HTR-8/SVneo (cell line): ENCODE results near the gene AFF2.

Experiments
- DNase-seq: peaks from one replicate; pipeline ENCODE4 v3.0.0; 2011; ENCODE audit warnings: low spot score, mixed read lengths; ENCODE audit not compliant: insufficient read length
- FAIRE-seq: peaks from 2 replicates; lab custom pipeline; 2011; peaks lifted over from hg19 to GRCh38; lab: Jason Lieb, UNC

The AFF2 gene

DNA sequence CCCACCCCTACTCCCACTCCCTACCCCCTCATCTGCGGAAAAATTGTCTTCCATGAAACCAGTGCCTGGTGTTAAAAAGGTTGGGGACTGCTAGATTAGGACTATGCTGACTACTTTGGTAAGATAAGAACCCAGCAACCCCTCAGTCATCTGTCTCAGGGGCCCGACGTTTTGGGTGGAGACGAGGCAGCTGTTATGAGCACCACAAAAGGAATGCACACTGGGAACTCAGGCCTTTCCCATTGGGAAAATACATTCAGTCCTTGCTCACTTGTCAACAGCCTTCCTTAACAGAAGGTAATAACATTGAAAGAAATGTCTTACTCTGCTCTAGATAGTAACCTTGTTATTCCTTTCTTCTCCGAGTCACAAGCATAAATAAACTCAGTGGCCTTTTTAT is 310.8 kb downstream of the AFF2 start:
- FAIRE-seq: no peak
- no peak for DNase-seq

- no peak for FAIRE-seq
- DNase-seq: no peak
Measured at GRCh38 chrX:148813422-148813821, 313.0 kb downstream of the AFF2 start.

DNA sequence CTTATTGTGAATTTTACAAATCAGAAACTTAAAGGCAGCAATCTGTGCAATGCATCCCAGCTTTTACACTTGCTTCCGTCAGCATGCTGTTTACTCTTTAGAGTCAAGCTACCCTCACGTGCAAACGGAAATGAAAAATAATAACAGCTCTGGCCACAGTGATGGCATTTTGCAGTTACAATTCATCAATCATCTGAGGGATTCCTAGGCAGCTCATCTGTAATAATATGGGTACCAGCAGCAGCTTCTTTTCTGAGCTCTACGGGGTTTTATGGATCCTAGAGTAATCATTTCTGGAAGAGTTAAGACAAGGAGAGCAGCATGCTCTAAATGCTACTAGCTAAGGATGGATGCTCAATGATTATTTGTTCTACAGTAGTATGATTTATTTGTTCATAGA is 313.6 kb downstream of the AFF2 start:
- FAIRE-seq (no peak), DNase-seq (no peak)

GRCh38 chrX:148815218-148815961 is 315.0 kb downstream of the AFF2 start:
- no peak for FAIRE-seq

DNA sequence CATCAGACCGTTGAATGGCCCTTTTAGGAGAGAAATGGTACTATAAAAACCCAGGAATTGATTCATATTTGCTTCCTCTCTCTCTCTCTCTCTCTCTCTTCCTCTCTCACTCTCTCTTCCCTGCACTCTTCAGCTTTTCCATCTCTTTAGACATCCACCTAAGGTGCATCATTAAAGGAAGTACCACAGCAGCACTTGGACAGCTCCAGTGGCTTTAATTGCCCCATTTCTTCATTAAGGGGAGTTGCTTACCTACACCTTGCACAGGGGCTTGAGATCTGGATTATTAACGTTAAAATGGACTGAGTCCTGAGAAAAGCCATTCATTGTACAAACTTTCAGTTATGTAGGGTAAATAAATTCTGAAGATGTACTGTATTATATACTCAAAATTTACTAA is 323.6 kb downstream of the AFF2 start:
- no peak for FAIRE-seq

More at GRCh38 chrX:148815218-148815961, 315.0 kb downstream of the AFF2 start:
- DNase-seq: no peak

GRCh38 chrX:148825696-148826095 is 325.3 kb downstream of the AFF2 start:
- DNase-seq (no peak), FAIRE-seq (no peak)

More for the DNA sequence above, 323.6 kb downstream of the AFF2 start:
- no peak for DNase-seq

DNA sequence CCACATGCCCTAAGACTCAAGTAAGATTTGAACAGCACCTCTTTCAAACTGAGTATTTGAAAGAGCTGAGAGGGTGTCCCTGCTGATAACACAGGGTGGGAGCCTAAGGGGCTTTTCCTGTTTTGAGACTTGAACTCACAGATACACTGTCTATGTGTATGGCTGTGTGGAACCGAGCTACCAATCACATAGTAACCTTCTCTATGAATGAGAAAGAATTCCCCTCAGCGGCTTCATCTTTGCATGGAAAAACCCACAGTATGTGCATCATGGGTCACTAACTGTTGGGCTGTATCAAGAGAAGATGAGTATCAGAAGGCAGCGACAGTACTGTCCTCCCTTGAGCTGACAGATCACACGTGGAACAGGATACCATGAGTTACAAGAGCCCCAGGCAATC is 336.3 kb downstream of the AFF2 start:
- no peak for FAIRE-seq

GRCh38 chrX:148850631-148851030 is 350.2 kb downstream of the AFF2 start:
- no peak for FAIRE-seq

More for the DNA sequence above, 336.3 kb downstream of the AFF2 start:
- no peak for DNase-seq

GRCh38 chrX:148854306-148854705 is 353.9 kb downstream of the AFF2 start:
- FAIRE-seq: no peak
- no peak for DNase-seq

More at GRCh38 chrX:148850631-148851030, 350.2 kb downstream of the AFF2 start:
- no peak for DNase-seq

- DNase-seq (no peak), FAIRE-seq (no peak)
Measured at GRCh38 chrX:148856505-148856904, 356.1 kb downstream of the AFF2 start.

DNA sequence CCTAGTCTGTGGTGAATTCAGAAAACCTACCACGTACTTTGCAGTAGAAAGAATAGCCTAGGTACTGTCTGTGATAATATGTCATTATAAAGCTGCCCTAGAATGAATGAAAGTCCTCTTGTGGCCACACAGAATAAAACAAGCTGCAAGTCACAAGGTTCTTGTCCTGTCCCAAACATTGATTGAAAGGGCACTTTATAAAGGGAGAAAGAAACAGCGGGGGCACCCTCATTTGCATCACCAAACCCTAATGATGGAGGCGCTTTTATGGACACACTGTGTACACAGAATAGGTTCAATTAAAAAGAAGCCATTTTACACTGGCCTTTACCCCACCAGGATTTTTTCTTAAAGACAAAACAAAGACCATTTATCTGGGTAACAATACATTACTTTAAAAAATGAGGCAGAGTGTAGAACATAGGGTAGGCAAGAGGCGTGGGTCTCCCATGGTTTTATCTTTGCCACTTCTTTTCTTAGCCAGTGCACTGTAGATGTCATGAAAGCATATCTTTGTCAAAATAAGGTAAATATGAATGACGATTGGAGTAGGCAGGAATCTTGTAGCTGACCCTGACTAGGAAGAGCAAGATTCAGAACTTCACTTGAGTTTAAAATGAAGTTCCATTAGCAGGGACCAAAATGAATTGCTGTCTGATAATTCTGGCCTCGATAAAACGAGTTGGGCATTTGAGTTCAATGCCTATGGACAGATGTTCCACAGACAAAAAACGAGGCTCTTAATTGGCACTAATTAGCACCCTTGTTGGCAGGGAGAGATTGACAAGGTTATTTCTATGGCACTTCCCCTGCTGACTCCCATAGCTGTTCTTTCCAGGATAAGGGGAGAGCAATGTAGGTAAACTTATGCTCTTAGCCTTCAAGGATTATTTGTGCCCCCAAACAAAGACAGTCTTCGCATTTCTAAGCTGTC is 365.1 kb downstream of the AFF2 start:
- FAIRE-seq (no peak), DNase-seq (no peak)

DNA sequence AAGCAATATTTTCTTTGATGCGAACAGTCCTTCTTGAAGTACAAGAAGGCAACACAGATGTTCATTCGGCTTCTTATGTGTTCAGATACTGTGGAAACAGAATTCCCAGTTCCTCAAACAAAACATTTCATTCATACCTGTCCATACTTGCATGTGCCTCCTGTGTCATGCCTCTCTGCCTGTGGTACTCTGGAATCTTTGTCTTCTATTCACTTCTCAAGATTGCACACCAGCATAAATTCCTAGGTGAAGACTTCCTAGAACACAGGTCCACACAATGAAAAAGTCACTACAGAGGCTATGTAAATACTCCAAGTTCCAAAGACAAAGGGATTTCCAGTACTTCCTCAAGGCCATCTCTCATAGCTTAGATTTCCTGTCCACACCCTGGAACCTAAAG is 367.2 kb downstream of the AFF2 start:
- DNase-seq (no peak), FAIRE-seq (no peak)

- DNase-seq (no peak), FAIRE-seq (no peak)
Measured at GRCh38 chrX:148871422-148872160, 371.2 kb downstream of the AFF2 start.

DNA sequence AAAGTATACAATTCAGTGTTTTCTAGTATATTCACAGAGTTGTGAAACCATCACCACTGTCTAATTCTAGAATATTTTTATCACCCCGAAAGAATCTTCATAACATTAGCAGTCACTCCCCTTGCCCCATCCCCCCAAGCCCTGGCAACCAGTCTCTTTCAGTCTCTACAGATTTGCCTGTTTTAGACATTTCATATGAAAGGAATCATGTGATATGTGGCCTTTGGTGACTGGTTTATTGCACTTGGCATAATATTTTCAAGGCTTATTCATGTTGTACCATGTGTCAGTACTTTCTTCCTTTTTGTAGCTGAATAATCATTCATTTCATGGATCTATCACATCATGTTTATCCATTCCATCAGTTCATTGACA is 371.7 kb downstream of the AFF2 start:
- DNase-seq: no peak
- no peak for FAIRE-seq

- FAIRE-seq: no peak
Measured at GRCh38 chrX:148872881-148873280, 372.5 kb downstream of the AFF2 start.

GRCh38 chrX:148874636-148875246 is 374.3 kb downstream of the AFF2 start:
- no peak for FAIRE-seq
- DNase-seq: no peak

More at GRCh38 chrX:148872881-148873280, 372.5 kb downstream of the AFF2 start:
- DNase-seq: no peak

- no peak for FAIRE-seq
- peak; percentile 0 for DNase-seq
Measured at GRCh38 chrX:148878371-148878770, 378.0 kb downstream of the AFF2 start.

DNA sequence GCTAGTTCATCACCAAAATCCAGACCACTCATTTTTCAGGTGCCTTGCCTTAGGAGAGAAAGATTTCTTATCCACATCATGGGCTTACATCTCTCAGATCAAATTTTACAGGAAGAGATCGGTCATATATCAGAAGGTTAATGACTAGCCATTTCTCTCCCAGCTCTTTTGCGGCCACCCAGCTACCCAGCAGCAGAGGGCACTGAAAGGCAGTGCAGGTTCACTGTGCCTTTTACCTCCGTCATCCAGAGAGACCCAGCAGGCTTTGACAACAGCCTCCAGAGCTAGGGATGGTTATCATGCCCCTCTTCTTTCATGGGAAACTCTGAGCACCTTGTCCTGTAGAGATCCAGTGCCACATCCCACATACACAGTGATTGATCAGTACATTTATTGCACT is 384.8 kb downstream of the AFF2 start:
- DNase-seq (no peak), FAIRE-seq (no peak)

DNA sequence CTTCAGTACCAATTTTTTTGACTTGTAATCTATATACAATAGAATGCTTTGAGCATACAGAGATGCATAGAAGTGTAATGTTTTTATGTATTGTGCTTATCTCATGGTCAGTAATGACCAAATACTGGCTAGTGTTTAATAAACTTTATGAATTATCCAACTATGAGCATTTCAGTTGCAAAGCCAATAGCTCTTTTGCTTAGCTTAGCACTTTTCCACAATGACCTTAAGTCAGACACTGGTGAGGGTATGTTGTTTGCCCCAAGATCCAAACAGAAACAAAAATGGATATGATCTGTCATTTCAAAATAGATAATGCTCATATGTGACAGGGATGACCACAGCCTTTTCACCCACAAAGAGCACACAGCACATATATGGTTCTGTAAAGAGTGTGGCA is 393.0 kb downstream of the AFF2 start:
- DNase-seq (no peak), FAIRE-seq (no peak)

- DNase-seq (no peak), FAIRE-seq (no peak)
Measured at GRCh38 chrX:148902581-148902980, 402.2 kb downstream of the AFF2 start.
